Activated naive CD8-positive, alpha-beta T cell treated with anti-CD3 and anti-CD28 coated beads for 36 hours (primary cell): ENCODE results near the gene ZNF586. TPM values are rescaled to one million over a fixed set of nuclear protein-coding genes. Genes with fewer than 3 reads are reported as not detected.
"Not testable (repeated sequence)": the region's sequence is repeated elsewhere in the genome, so short reads cannot be mapped to it uniquely, and the experiment has no call there.

ENCODE experiments used
- DNase-seq: peaks from one replicate; pipeline ENCODE4 v3.0.0; 2021
- H3K27ac Mint-ChIP-seq: one replicate; pipeline ENCODE4 v1.8.0; 2022; ENCODE audit warnings: mild to moderate bottlenecking, moderate library complexity, mixed read lengths
- H3K27me3 Mint-ChIP-seq: one replicate; pipeline ENCODE4 v1.8.0; 2022; ENCODE audit warnings: mild to moderate bottlenecking, mixed read lengths
- H3K36me3 Mint-ChIP-seq: one replicate; pipeline ENCODE4 v1.8.0; 2021; ENCODE audit warnings: mild to moderate bottlenecking, mixed read lengths
- H3K4me1 Mint-ChIP-seq: one replicate; pipeline ENCODE4 v1.8.0; 2021; ENCODE audit warnings: mixed read lengths
- H3K4me3 Mint-ChIP-seq: one replicate; pipeline ENCODE4 v1.8.0; 2022; ENCODE audit warnings: mild to moderate bottlenecking, moderate library complexity, mixed read lengths
- H3K9me3 Mint-ChIP-seq: one replicate; pipeline ENCODE4 v1.8.0; 2022; ENCODE audit warnings: mixed read lengths
- total RNA-seq, 2 experiments: library from RNA; stranded (reverse); gene quantifications; one replicate each; pipeline ENCODE4 v1.2.3, GENCODE V29; 2021

The ZNF586 gene
- total RNA-seq, 2 experiments from 2014 or later = 16.1 to 17.9 TPM

- H3K27ac Mint-ChIP-seq = peak overlapping the region; percentile 83
- H3K36me3 Mint-ChIP-seq = peaks cover 40% of the 10 kb centered on the region
- not testable (repeated sequence) for H3K9me3 Mint-ChIP-seq, DNase-seq, H3K27me3 Mint-ChIP-seq
- peak overlapping the region; percentile 68 for H3K4me3 Mint-ChIP-seq
- H3K4me1 Mint-ChIP-seq = peaks cover 30% of the 10 kb centered on the region
Measured at GRCh38 chr19:57812975-57813820, 43.7 kb downstream of the ZNF586 start.

GRCh38 chr19:57813919-57814504, 44.5 kb downstream of the ZNF586 start:
- H3K36me3 Mint-ChIP-seq = peaks cover 36% of the 10 kb centered on the region
- no peaks in the 10 kb centered on the region for H3K27me3 Mint-ChIP-seq
- H3K27ac Mint-ChIP-seq = peak overlapping the region; percentile 86
- no peaks in the 10 kb centered on the region for H3K9me3 Mint-ChIP-seq
- no peak for DNase-seq
- H3K4me1 Mint-ChIP-seq = peaks cover 33% of the 10 kb centered on the region
- peak overlapping the region; percentile 93 for H3K4me3 Mint-ChIP-seq

- peaks cover 33% of the 10 kb centered on the region for H3K4me1 Mint-ChIP-seq
Measured at GRCh38 chr19:57814505-57815246, 45.2 kb downstream of the ZNF586 start, which contains the start of gene ZNF552. Gene ZNF552 (minus strand): TSS chr19:57814913. CDS start chr19:57814743, 170 bp downstream.

GRCh38 chr19:57815247-57816075, 46.0 kb downstream of the ZNF586 start:
- Mint-ChIP-seq H3K4me1 (peaks cover 33% of the 10 kb centered on the region), H3K27me3 (no peaks in the 10 kb centered on the region), H3K9me3 (no peaks in the 10 kb centered on the region), H3K27ac (peak overlapping the region; percentile 86), H3K4me3 (peak overlapping the region; percentile 93), H3K36me3 (peaks cover 32% of the 10 kb centered on the region)
- DNase-seq = no peak

More at GRCh38 chr19:57814505-57815246, 45.2 kb downstream of the ZNF586 start, which contains the start of gene ZNF552:
- H3K4me3 Mint-ChIP-seq = peak within 1 kb of the TSS; percentile 93
- H3K9me3 Mint-ChIP-seq = no peaks in the 10 kb centered on the region
- DNase-seq = peak; percentile 74
- peaks cover 32% of the 10 kb centered on the region for H3K36me3 Mint-ChIP-seq
- H3K27ac Mint-ChIP-seq = peak within 1 kb of the TSS; percentile 86
- H3K27me3 Mint-ChIP-seq = no peaks in the 10 kb centered on the region

- no peaks in the 10 kb centered on the region for H3K9me3 Mint-ChIP-seq
- H3K27me3 Mint-ChIP-seq = no peaks in the 10 kb centered on the region
- no peak overlapping the region for H3K27ac Mint-ChIP-seq
- no peak for DNase-seq
- H3K4me3 Mint-ChIP-seq = no peak overlapping the region
- H3K4me1 Mint-ChIP-seq = peaks cover 42% of the 10 kb centered on the region
- H3K36me3 Mint-ChIP-seq = peaks cover 35% of the 10 kb centered on the region
Measured at GRCh38 chr19:57816652-57817051, 47.2 kb downstream of the ZNF586 start.

- H3K4me3 Mint-ChIP-seq = no peak overlapping the region
- H3K9me3 Mint-ChIP-seq = no peaks in the 10 kb centered on the region
- no peak for DNase-seq
- H3K36me3 Mint-ChIP-seq = peaks cover 38% of the 10 kb centered on the region
- no peaks in the 10 kb centered on the region for H3K27me3 Mint-ChIP-seq
- no peak overlapping the region for H3K27ac Mint-ChIP-seq
- peaks cover 41% of the 10 kb centered on the region for H3K4me1 Mint-ChIP-seq
Measured at GRCh38 chr19:57817976-57818375, 48.5 kb downstream of the ZNF586 start.

- Mint-ChIP-seq H3K4me1 (peaks cover 40% of the 10 kb centered on the region), H3K27me3 (no peaks in the 10 kb centered on the region), H3K27ac (peak overlapping the region; percentile 67)
Measured at GRCh38 chr19:57818378-57818777, 48.9 kb downstream of the ZNF586 start.

GRCh38 chr19:57819475-57820148, 50.1 kb downstream of the ZNF586 start:
- H3K27ac Mint-ChIP-seq = peak overlapping the region; percentile 96
- H3K4me1 Mint-ChIP-seq = peaks cover 45% of the 10 kb centered on the region
- peak; percentile 79 for DNase-seq
- no peaks in the 10 kb centered on the region for H3K27me3 Mint-ChIP-seq
- no peaks in the 10 kb centered on the region for H3K9me3 Mint-ChIP-seq
- peaks cover 34% of the 10 kb centered on the region for H3K36me3 Mint-ChIP-seq
- peak overlapping the region; percentile 96 for H3K4me3 Mint-ChIP-seq

More at GRCh38 chr19:57818378-57818777, 48.9 kb downstream of the ZNF586 start:
- Mint-ChIP-seq H3K4me3 (peak overlapping the region; percentile 69), H3K36me3 (peaks cover 36% of the 10 kb centered on the region), H3K9me3 (no peaks in the 10 kb centered on the region)
- no peak for DNase-seq

- no peak for DNase-seq
- H3K4me1 Mint-ChIP-seq = peaks cover 43% of the 10 kb centered on the region
- H3K9me3 Mint-ChIP-seq = no peaks in the 10 kb centered on the region
- H3K27ac Mint-ChIP-seq = peak overlapping the region; percentile 96
- peaks cover 38% of the 10 kb centered on the region for H3K36me3 Mint-ChIP-seq
- H3K27me3 Mint-ChIP-seq = no peaks in the 10 kb centered on the region
- H3K4me3 Mint-ChIP-seq = peak overlapping the region; percentile 96
Measured at GRCh38 chr19:57820599-57820998, 51.1 kb downstream of the ZNF586 start.

GRCh38 chr19:57821095-57821494, 51.6 kb downstream of the ZNF586 start:
- H3K27me3 Mint-ChIP-seq, H3K9me3 Mint-ChIP-seq, DNase-seq: not testable (repeated sequence)
- Mint-ChIP-seq H3K36me3 (peaks cover 40% of the 10 kb centered on the region), H3K4me1 (peaks cover 43% of the 10 kb centered on the region), H3K27ac (peak overlapping the region; percentile 96), H3K4me3 (peak overlapping the region; percentile 96)

- not testable (repeated sequence) for H3K9me3 Mint-ChIP-seq, H3K27ac Mint-ChIP-seq, H3K27me3 Mint-ChIP-seq, DNase-seq
- peaks cover 43% of the 10 kb centered on the region for H3K36me3 Mint-ChIP-seq
- H3K4me1 Mint-ChIP-seq = peaks cover 42% of the 10 kb centered on the region
- H3K4me3 Mint-ChIP-seq = peak overlapping the region; percentile 96
Measured at GRCh38 chr19:57821501-57821900, 52.0 kb downstream of the ZNF586 start.

GRCh38 chr19:57823155-57823554, 53.7 kb downstream of the ZNF586 start:
- H3K9me3 Mint-ChIP-seq, DNase-seq, H3K27me3 Mint-ChIP-seq: not testable (repeated sequence)
- Mint-ChIP-seq H3K4me1 (peaks cover 47% of the 10 kb centered on the region), H3K4me3 (peak overlapping the region; percentile 18), H3K27ac (peak overlapping the region; percentile 50), H3K36me3 (peaks cover 52% of the 10 kb centered on the region)

GRCh38 chr19:57823608-57824007, 54.1 kb downstream of the ZNF586 start:
- H3K27me3 Mint-ChIP-seq, H3K9me3 Mint-ChIP-seq, H3K4me3 Mint-ChIP-seq, DNase-seq, H3K27ac Mint-ChIP-seq: not testable (repeated sequence)
- Mint-ChIP-seq H3K4me1 (peaks cover 44% of the 10 kb centered on the region), H3K36me3 (peaks cover 52% of the 10 kb centered on the region)

- Mint-ChIP-seq H3K36me3 (peaks cover 61% of the 10 kb centered on the region), H3K9me3 (no peaks in the 10 kb centered on the region), H3K4me1 (peaks cover 52% of the 10 kb centered on the region), H3K27ac (no peak overlapping the region), H3K27me3 (no peaks in the 10 kb centered on the region), H3K4me3 (no peak overlapping the region)
- no peak for DNase-seq
Measured at GRCh38 chr19:57825511-57825910, 56.0 kb downstream of the ZNF586 start.
